ENCODE results near the gene NFATC1.

The NFATC1 gene

GRCh38 chr18:79440316-79441110 lies 44.8 kb downstream of the NFATC1 start:
- Mint-ChIP-seq H3K36me3 (peaks cover 3% of the 10 kb centered on the region), H3K4me1 (ENCODE audit: low read depth) (peaks cover 28% of the 10 kb centered on the region), H3K27ac (no peak overlapping the region), H3K27me3 (no peaks in the 10 kb centered on the region), H3K9me3 (ENCODE audit: low read depth) (no peaks in the 10 kb centered on the region), H3K4me3 (no peak overlapping the region)

- H3K4me1 Mint-ChIP-seq (ENCODE audit: low read depth), result peaks cover 25% of the 10 kb centered on the region
- H3K36me3 Mint-ChIP-seq, result peaks cover 3% of the 10 kb centered on the region
- H3K27me3 Mint-ChIP-seq, result no peaks in the 10 kb centered on the region
- H3K27ac Mint-ChIP-seq, result peak overlapping the region; percentile 50
- H3K9me3 Mint-ChIP-seq (ENCODE audit: low read depth), result no peaks in the 10 kb centered on the region
- H3K4me3 Mint-ChIP-seq, result no peak overlapping the region
Observed at GRCh38 chr18:79441420-79441819, 45.7 kb downstream of the NFATC1 start.

- no peaks in the 10 kb centered on the region for H3K27me3 Mint-ChIP-seq
Observed at GRCh38 chr18:79442508-79443221, 46.9 kb downstream of the NFATC1 start.

GRCh38 chr18:79445221-79445620 lies 49.5 kb downstream of the NFATC1 start:
- H3K4me1 Mint-ChIP-seq (ENCODE audit: low read depth), result peaks cover 16% of the 10 kb centered on the region
- no peaks in the 10 kb centered on the region for H3K27me3 Mint-ChIP-seq
- H3K9me3 Mint-ChIP-seq (ENCODE audit: low read depth), result no peaks in the 10 kb centered on the region
- no peak overlapping the region for H3K27ac Mint-ChIP-seq
- peaks cover 5% of the 10 kb centered on the region for H3K36me3 Mint-ChIP-seq
- H3K4me3 Mint-ChIP-seq, result no peak overlapping the region

More at GRCh38 chr18:79442508-79443221, 46.9 kb downstream of the NFATC1 start:
- Mint-ChIP-seq H3K36me3 (peaks cover 5% of the 10 kb centered on the region), H3K9me3 (ENCODE audit: low read depth) (no peaks in the 10 kb centered on the region), H3K4me3 (no peak overlapping the region), H3K27ac (peak overlapping the region; percentile 16), H3K4me1 (ENCODE audit: low read depth) (peaks cover 29% of the 10 kb centered on the region)

GRCh38 chr18:79445696-79446561 lies 50.2 kb downstream of the NFATC1 start:
- Mint-ChIP-seq H3K27ac (peak overlapping the region; percentile 54), H3K9me3 (ENCODE audit: low read depth) (no peaks in the 10 kb centered on the region), H3K4me3 (no peak overlapping the region), H3K36me3 (peaks cover 5% of the 10 kb centered on the region), H3K27me3 (no peaks in the 10 kb centered on the region), H3K4me1 (ENCODE audit: low read depth) (peaks cover 16% of the 10 kb centered on the region)

GRCh38 chr18:79446931-79447330 lies 51.2 kb downstream of the NFATC1 start:
- no peak overlapping the region for H3K27ac Mint-ChIP-seq
- peaks cover 5% of the 10 kb centered on the region for H3K36me3 Mint-ChIP-seq
- no peaks in the 10 kb centered on the region for H3K9me3 Mint-ChIP-seq (ENCODE audit: low read depth)
- H3K4me3 Mint-ChIP-seq, result no peak overlapping the region
- no peaks in the 10 kb centered on the region for H3K27me3 Mint-ChIP-seq
- peaks cover 14% of the 10 kb centered on the region for H3K4me1 Mint-ChIP-seq (ENCODE audit: low read depth)

GRCh38 chr18:79447703-79448367 lies 52.1 kb downstream of the NFATC1 start:
- H3K27me3 Mint-ChIP-seq, result no peaks in the 10 kb centered on the region
- H3K4me3 Mint-ChIP-seq, result no peak overlapping the region
- peaks cover 5% of the 10 kb centered on the region for H3K36me3 Mint-ChIP-seq
- no peak overlapping the region for H3K27ac Mint-ChIP-seq
- no peaks in the 10 kb centered on the region for H3K9me3 Mint-ChIP-seq (ENCODE audit: low read depth)
- peaks cover 14% of the 10 kb centered on the region for H3K4me1 Mint-ChIP-seq (ENCODE audit: low read depth)

- Mint-ChIP-seq H3K27me3 (no peaks in the 10 kb centered on the region), H3K4me1 (ENCODE audit: low read depth) (peaks cover 16% of the 10 kb centered on the region), H3K27ac (no peak overlapping the region), H3K9me3 (ENCODE audit: low read depth) (no peaks in the 10 kb centered on the region), H3K36me3 (peaks cover 5% of the 10 kb centered on the region), H3K4me3 (no peak overlapping the region)
Observed at GRCh38 chr18:79448621-79449020, 52.9 kb downstream of the NFATC1 start.

GRCh38 chr18:79449551-79450288 lies 54.0 kb downstream of the NFATC1 start:
- Mint-ChIP-seq H3K27me3 (no peaks in the 10 kb centered on the region), H3K4me1 (ENCODE audit: low read depth) (peaks cover 14% of the 10 kb centered on the region), H3K36me3 (peaks cover 5% of the 10 kb centered on the region), H3K4me3 (no peak overlapping the region), H3K9me3 (ENCODE audit: low read depth) (no peaks in the 10 kb centered on the region), H3K27ac (no peak overlapping the region)

GRCh38 chr18:79450289-79451080 lies 54.8 kb downstream of the NFATC1 start:
- H3K9me3 Mint-ChIP-seq (ENCODE audit: low read depth), result no peaks in the 10 kb centered on the region
- H3K4me3 Mint-ChIP-seq, result no peak overlapping the region
- H3K27me3 Mint-ChIP-seq, result no peaks in the 10 kb centered on the region
- peaks cover 2% of the 10 kb centered on the region for H3K36me3 Mint-ChIP-seq
- H3K27ac Mint-ChIP-seq, result no peak overlapping the region
- peaks cover 10% of the 10 kb centered on the region for H3K4me1 Mint-ChIP-seq (ENCODE audit: low read depth)

GRCh38 chr18:79451237-79452125 lies 55.8 kb downstream of the NFATC1 start:
- H3K27me3 Mint-ChIP-seq, result no peaks in the 10 kb centered on the region
- no peak overlapping the region for H3K4me3 Mint-ChIP-seq
- peaks cover 7% of the 10 kb centered on the region for H3K4me1 Mint-ChIP-seq (ENCODE audit: low read depth)
- no peaks in the 10 kb centered on the region for H3K9me3 Mint-ChIP-seq (ENCODE audit: low read depth)
- H3K36me3 Mint-ChIP-seq, result peaks cover 2% of the 10 kb centered on the region
- H3K27ac Mint-ChIP-seq, result no peak overlapping the region

- H3K27me3 Mint-ChIP-seq, result no peaks in the 10 kb centered on the region
Observed at GRCh38 chr18:79452190-79452990, 56.7 kb downstream of the NFATC1 start.

More at GRCh38 chr18:79452190-79452990, 56.7 kb downstream of the NFATC1 start:
- Mint-ChIP-seq H3K4me1 (ENCODE audit: low read depth) (peaks cover 6% of the 10 kb centered on the region), H3K9me3 (ENCODE audit: low read depth) (no peaks in the 10 kb centered on the region), H3K27ac (no peak overlapping the region), H3K4me3 (no peak overlapping the region), H3K36me3 (peaks cover 2% of the 10 kb centered on the region)

Measured in activated naive CD8-positive, alpha-beta T cell (primary cell).